Muscle layer of duodenum (tissue), 2 donors: Measurements from ENCODE around the gene PDZRN4.
"Not testable (repeated sequence)": the region's sequence is repeated elsewhere in the genome, so short reads cannot be mapped to it uniquely, and the experiment has no call there.

ENCODE experiments used
- H3K27ac ChIP-seq: one replicate; pipeline ENCODE4 v1.7.0; 2013; ENCODE audit warnings: mild to moderate bottlenecking, low read length
- H3K27me3 ChIP-seq: one replicate; pipeline ENCODE4 v1.7.0; 2013; ENCODE audit warnings: low read depth, mild to moderate bottlenecking, control low read depth, low read length
- H3K36me3 ChIP-seq, 2 donors: one replicate each; pipeline ENCODE4 v1.7.0; 2013; ENCODE audit warnings: low read length in 2 of 2, control low read depth in 1 of 2, mild to moderate bottlenecking in 1 of 2; ENCODE audit not compliant: insufficient read depth in 2 of 2, control insufficient read depth in 1 of 2
- H3K4me1 ChIP-seq, 2 donors: one replicate each; pipeline ENCODE4 v1.7.0; 2013; ENCODE audit warnings: low read length in 2 of 2, mild to moderate bottlenecking in 2 of 2, control low read depth in 1 of 2, moderate library complexity in 1 of 2; ENCODE audit not compliant: insufficient read depth in 2 of 2, control insufficient read depth in 1 of 2
- H3K4me3 ChIP-seq, 2 donors: one replicate each; pipeline ENCODE4 v1.7.0; 2013; ENCODE audit warnings: low read length in 2 of 2, low read depth in 1 of 2, mild to moderate bottlenecking in 1 of 2
- H3K9me3 ChIP-seq, 2 donors: one replicate each; pipeline ENCODE4 v1.7.0; 2013; ENCODE audit warnings: low read length in 2 of 2, control low read depth in 1 of 2, mild to moderate bottlenecking in 1 of 2; ENCODE audit not compliant: control insufficient read depth in 1 of 2
- donor health status: healthy.

PDZRN4 gene

GRCh38 chr12:41615174-41615573 is 427.1 kb downstream of the PDZRN4 start:
- not testable (repeated sequence) for H3K9me3 ChIP-seq

DNA sequence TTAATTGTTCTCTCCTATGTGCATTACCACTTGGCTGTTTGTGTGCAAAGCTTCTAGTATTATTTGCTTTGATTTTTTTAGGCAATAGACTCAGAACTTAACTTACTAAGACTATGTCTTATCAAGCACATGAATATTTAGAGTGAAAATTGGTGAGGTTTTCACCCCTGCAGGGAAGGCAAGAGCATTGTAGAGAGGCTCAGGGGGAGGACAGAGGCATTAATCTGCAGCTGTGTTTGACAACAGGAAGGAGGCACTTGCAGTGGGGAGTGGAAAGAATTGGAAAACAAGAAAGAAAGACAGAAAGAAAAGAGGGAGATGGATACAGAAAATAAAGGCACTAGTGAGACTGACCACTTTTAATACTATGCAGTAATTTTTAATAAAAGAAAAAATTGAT is 431.6 kb downstream of the PDZRN4 start:
- Histone ChIP-seq H3K27me3 (no peaks in the 10 kb centered on the region), H3K4me3 (no peak overlapping the region), H3K9me3 (no peaks in the 10 kb centered on the region), H3K4me1 (no peaks in the 10 kb centered on the region), H3K27ac (no peak overlapping the region), H3K36me3 (no peaks in the 10 kb centered on the region)

More at GRCh38 chr12:41615174-41615573, 427.1 kb downstream of the PDZRN4 start:
- not testable (repeated sequence) for H3K27me3 ChIP-seq, H3K4me1 ChIP-seq, H3K36me3 ChIP-seq, H3K4me3 ChIP-seq, H3K27ac ChIP-seq

DNA sequence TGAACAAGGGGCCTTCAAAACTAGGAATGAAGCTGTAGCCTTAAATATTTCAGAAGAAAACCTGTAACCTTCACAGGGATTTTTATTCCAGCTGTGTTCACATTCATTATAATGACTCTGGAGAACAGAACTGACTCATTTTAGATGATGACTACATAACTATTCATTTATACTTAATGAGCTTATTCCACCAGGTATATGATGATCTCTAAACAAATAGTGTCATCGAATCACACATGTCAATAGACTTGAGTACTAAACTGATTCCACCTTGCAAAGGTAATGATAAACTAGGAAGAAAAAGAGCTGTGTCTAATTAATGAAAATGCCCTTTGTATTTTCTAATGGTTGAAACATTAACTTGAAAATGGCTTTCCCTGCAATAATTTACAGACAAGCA is 433.2 kb downstream of the PDZRN4 start:
- Histone ChIP-seq H3K9me3 (no peaks in the 10 kb centered on the region), H3K27ac (no peak overlapping the region), H3K4me3 (no peak overlapping the region), H3K4me1 (no peaks in the 10 kb centered on the region), H3K36me3 (no peaks in the 10 kb centered on the region), H3K27me3 (no peaks in the 10 kb centered on the region)
